Smooth muscle cell (in vitro differentiated cells): Measurements from ENCODE around the gene PRCD. TPM values are rescaled to one million over a fixed set of nuclear protein-coding genes. Genes with fewer than 3 reads are reported as not detected.
"Not testable (repeated sequence)": the region's sequence is repeated elsewhere in the genome, so short reads cannot be mapped to it uniquely, and the experiment has no call there.

ENCODE experiments used
- DNase-seq: peaks from one replicate; lab custom pipeline; 2025; ENCODE audit not compliant: unreplicated experiment; lab: John Stamatoyannopoulos, UW
- H2AFZ ChIP-seq: fragments of 200-600 bp; sonication (generic); 2 replicates; pipeline ENCODE4 v1.6.0; 2016; ENCODE audit warnings: antibody characterized with exemption, low read depth, mild to moderate bottlenecking
- H3F3A ChIP-seq: fragments of 200-600 bp; sonication (generic); 2 replicates; pipeline ENCODE4 v1.6.0; 2017; ENCODE audit warnings: antibody characterized with exemption, low read depth
- H3K27ac ChIP-seq: fragments of 200-600 bp; sonication (generic); 2 replicates; pipeline ENCODE4 v1.5.1; 2016; ENCODE audit warnings: low read depth, mild to moderate bottlenecking
- H3K27me3 ChIP-seq: fragments of 200-600 bp; sonication (generic); 2 replicates; pipeline ENCODE4 v1.6.1; 2016; ENCODE audit warnings: low read depth, mild to moderate bottlenecking
- H3K36me3 ChIP-seq: fragments of 200-600 bp; sonication (generic); 2 replicates; pipeline ENCODE4 v1.5.1; 2016; ENCODE audit warnings: low read depth
- H3K4me1 ChIP-seq: fragments of 200-600 bp; sonication (generic); 2 replicates; pipeline ENCODE4 v1.5.1; 2016; ENCODE audit warnings: low read depth
- H3K4me2 ChIP-seq: fragments of 200-600 bp; sonication (generic); 2 replicates; pipeline ENCODE4 v1.6.0; 2016; ENCODE audit warnings: mild to moderate bottlenecking
- H3K4me3 ChIP-seq: fragments of 200-600 bp; sonication (generic); 2 replicates; pipeline ENCODE4 v1.5.1; 2016; ENCODE audit warnings: mild to moderate bottlenecking
- H3K79me2 ChIP-seq: fragments of 200-600 bp; sonication (generic); 2 replicates; pipeline ENCODE4 v1.6.0; 2016; ENCODE audit warnings: low read depth, mild to moderate bottlenecking
- H3K9ac ChIP-seq: fragments of 200-600 bp; sonication (generic); 2 replicates; pipeline ENCODE4 v1.6.0; 2016; ENCODE audit warnings: low read depth
- H3K9me3 ChIP-seq: fragments of 200-600 bp; sonication (generic); replicated peaks from 2 replicates; pipeline ENCODE4 v1.5.1; 2016; ENCODE audit warnings: low read depth
- H4K20me1 ChIP-seq: fragments of 200-600 bp; sonication (generic); 2 replicates; pipeline ENCODE4 v1.6.0; 2016; ENCODE audit warnings: low read depth
- CTCF ChIP-seq: fragments of 200-600 bp; sonication (generic); IDR thresholded peaks from 2 replicates; pipeline ENCODE4 v1.5.1; 2017; ENCODE audit warnings: borderline replicate concordance, mild to moderate bottlenecking, antibody characterized with exemption; ENCODE audit not compliant: insufficient read depth, poor library complexity, severe bottlenecking
- WGBS: methylation state at CpG from one replicate; pipeline ENCODE4 v1.1.7; 2016; ENCODE audit warnings: low lambda C conversion rate; 5-methylcytosine and 5-hydroxymethylcytosine counted together
- polyA plus RNA-seq: library from polyadenylated mRNA; unstranded; fragments of >200 nt; fragmentation: Nextera tagmentation; extraction: Ambion mirVana; gene quantifications from 2 replicates; pipeline ENCODE4 v1.2.1, GENCODE V29; 2016
- total RNA-seq: library from RNA; depleted of rRNA; stranded (reverse); fragments of >200 nt; gene quantifications from 2 replicates; pipeline ENCODE4 v1.2.3, GENCODE V29; 2014

PRCD gene
- total and polyA plus RNA-seq, 2 experiments from 2014 or later, result 0.31 to 5.8 TPM

- peaks cover 21% of the 10 kb centered on the region for H3K4me1 ChIP-seq
- whole genome bisulfite sequencing, result 96% methylated on average over 18 of the region's 18 CpGs
- TF ChIP-seq CTCF, result no peak
Observed at GRCh38 chr17:76531486-76532038, 8.3 kb upstream of the PRCD start.

GRCh38 chr17:76532072-76532651 lies 7.7 kb upstream of the PRCD start:
- Histone ChIP-seq H3K27me3 (no peaks in the 10 kb centered on the region), H3K4me1 (peaks cover 21% of the 10 kb centered on the region), H3K4me3 (no peak overlapping the region), H3K4me2 (no peak overlapping the region), H3K36me3 (no peaks in the 10 kb centered on the region), H3K9ac (no peak overlapping the region), H3K9me3 (no peaks in the 10 kb centered on the region), H3K79me2 (no peaks in the 10 kb centered on the region), H2AFZ (no peak overlapping the region), H4K20me1 (no peaks in the 10 kb centered on the region), H3K27ac (no peak overlapping the region), H3F3A (peaks cover 8% of the 10 kb centered on the region)
- WGBS, result 77% methylated on average over 8 of the region's 8 CpGs
- no peak for TF ChIP-seq CTCF
- no peak for DNase-seq

More at GRCh38 chr17:76531486-76532038, 8.3 kb upstream of the PRCD start:
- Histone ChIP-seq H3K4me3 (no peak overlapping the region), H3K27ac (no peak overlapping the region), H3K9me3 (no peaks in the 10 kb centered on the region), H3K27me3 (no peaks in the 10 kb centered on the region), H3K9ac (no peak overlapping the region), H3K79me2 (no peaks in the 10 kb centered on the region), H3K4me2 (no peak overlapping the region), H2AFZ (no peak overlapping the region), H4K20me1 (no peaks in the 10 kb centered on the region), H3K36me3 (no peaks in the 10 kb centered on the region), H3F3A (peaks cover 8% of the 10 kb centered on the region)
- DNase-seq, result no peak

GRCh38 chr17:76533640-76534359 lies 6.0 kb upstream of the PRCD start:
- H3K27me3 ChIP-seq, H3K79me2 ChIP-seq, H3F3A ChIP-seq, H3K9me3 ChIP-seq, H3K27ac ChIP-seq, DNase-seq, H3K4me2 ChIP-seq, H3K9ac ChIP-seq, H4K20me1 ChIP-seq, H3K36me3 ChIP-seq, H3K4me3 ChIP-seq, H2AFZ ChIP-seq: not testable (repeated sequence)
- peaks cover 22% of the 10 kb centered on the region for H3K4me1 ChIP-seq
- 94% methylated on average over 9 of the region's 9 CpGs for WGBS

- H3K9me3 ChIP-seq, result no peaks in the 10 kb centered on the region
- H2AFZ ChIP-seq, result no peak overlapping the region
- no peak overlapping the region for H3K27ac ChIP-seq
- no peaks in the 10 kb centered on the region for H3K27me3 ChIP-seq
- H3K79me2 ChIP-seq, result no peaks in the 10 kb centered on the region
- no peaks in the 10 kb centered on the region for H4K20me1 ChIP-seq
- no peak for DNase-seq
- no peak overlapping the region for H3K4me2 ChIP-seq
- no peaks in the 10 kb centered on the region for H3K36me3 ChIP-seq
- H3K4me3 ChIP-seq, result no peak overlapping the region
- H3K4me1 ChIP-seq, result peaks cover 17% of the 10 kb centered on the region
- peaks cover 8% of the 10 kb centered on the region for H3F3A ChIP-seq
- no peak for TF ChIP-seq CTCF
- no peak overlapping the region for H3K9ac ChIP-seq
- WGBS, result 87% methylated on average over 7 of the region's 7 CpGs
Observed at GRCh38 chr17:76534831-76535732, 4.8 kb upstream of the PRCD start.
